HL-60 (cell line): Measurements from ENCODE around the gene JADE2.

Experiments
- POLR2AphosphoS5 ChIP-seq: IDR thresholded peaks from 2 replicates; pipeline ENCODE4 v1.6.1; 2012; ENCODE audit warnings: low read depth
- TF ChIP-seq, protein P1 (sequence below): IDR thresholded peaks from 2 replicates; pipeline ENCODE4 v1.6.1; 2012; ENCODE audit warnings: low read depth; ENCODE audit not compliant: insufficient replicate concordance
- TF ChIP-seq, protein P2 (sequence below): IDR thresholded peaks from one replicate; pipeline ENCODE4 v1.5.1; 2011; ENCODE audit warnings: low read length, control low read depth, inconsistent platforms; ENCODE audit not compliant: insufficient read depth

GRCh38 chr5:134502259-134502658 is 23.2 kb upstream of the JADE2 start:
- TF ChIP-seq, protein P1, sequence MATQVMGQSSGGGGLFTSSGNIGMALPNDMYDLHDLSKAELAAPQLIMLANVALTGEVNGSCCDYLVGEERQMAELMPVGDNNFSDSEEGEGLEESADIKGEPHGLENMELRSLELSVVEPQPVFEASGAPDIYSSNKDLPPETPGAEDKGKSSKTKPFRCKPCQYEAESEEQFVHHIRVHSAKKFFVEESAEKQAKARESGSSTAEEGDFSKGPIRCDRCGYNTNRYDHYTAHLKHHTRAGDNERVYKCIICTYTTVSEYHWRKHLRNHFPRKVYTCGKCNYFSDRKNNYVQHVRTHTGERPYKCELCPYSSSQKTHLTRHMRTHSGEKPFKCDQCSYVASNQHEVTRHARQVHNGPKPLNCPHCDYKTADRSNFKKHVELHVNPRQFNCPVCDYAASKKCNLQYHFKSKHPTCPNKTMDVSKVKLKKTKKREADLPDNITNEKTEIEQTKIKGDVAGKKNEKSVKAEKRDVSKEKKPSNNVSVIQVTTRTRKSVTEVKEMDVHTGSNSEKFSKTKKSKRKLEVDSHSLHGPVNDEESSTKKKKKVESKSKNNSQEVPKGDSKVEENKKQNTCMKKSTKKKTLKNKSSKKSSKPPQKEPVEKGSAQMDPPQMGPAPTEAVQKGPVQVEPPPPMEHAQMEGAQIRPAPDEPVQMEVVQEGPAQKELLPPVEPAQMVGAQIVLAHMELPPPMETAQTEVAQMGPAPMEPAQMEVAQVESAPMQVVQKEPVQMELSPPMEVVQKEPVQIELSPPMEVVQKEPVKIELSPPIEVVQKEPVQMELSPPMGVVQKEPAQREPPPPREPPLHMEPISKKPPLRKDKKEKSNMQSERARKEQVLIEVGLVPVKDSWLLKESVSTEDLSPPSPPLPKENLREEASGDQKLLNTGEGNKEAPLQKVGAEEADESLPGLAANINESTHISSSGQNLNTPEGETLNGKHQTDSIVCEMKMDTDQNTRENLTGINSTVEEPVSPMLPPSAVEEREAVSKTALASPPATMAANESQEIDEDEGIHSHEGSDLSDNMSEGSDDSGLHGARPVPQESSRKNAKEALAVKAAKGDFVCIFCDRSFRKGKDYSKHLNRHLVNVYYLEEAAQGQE: no peak
- TF ChIP-seq, protein P2, sequence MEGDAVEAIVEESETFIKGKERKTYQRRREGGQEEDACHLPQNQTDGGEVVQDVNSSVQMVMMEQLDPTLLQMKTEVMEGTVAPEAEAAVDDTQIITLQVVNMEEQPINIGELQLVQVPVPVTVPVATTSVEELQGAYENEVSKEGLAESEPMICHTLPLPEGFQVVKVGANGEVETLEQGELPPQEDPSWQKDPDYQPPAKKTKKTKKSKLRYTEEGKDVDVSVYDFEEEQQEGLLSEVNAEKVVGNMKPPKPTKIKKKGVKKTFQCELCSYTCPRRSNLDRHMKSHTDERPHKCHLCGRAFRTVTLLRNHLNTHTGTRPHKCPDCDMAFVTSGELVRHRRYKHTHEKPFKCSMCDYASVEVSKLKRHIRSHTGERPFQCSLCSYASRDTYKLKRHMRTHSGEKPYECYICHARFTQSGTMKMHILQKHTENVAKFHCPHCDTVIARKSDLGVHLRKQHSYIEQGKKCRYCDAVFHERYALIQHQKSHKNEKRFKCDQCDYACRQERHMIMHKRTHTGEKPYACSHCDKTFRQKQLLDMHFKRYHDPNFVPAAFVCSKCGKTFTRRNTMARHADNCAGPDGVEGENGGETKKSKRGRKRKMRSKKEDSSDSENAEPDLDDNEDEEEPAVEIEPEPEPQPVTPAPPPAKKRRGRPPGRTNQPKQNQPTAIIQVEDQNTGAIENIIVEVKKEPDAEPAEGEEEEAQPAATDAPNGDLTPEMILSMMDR: no peak
- TF ChIP-seq POLR2AphosphoS5: no peak
